ENCODE results near the gene IFITM5. TPM values are rescaled to one million over a fixed set of nuclear protein-coding genes. Genes with fewer than 3 reads are reported as not detected.
A peak's percentile ranks its signal among the peaks of the same experiment; 100 is the strongest.

The IFITM5 gene
- total RNA-seq, 1 experiment from 2014 or later: not detected

- DNase-seq (ENCODE audit: low read depth): no peak
Observed at GRCh38 chr11:295351-296170, 3.8 kb downstream of the IFITM5 start.

- no peak for DNase-seq (ENCODE audit: low read depth)
Observed at GRCh38 chr11:294780-295179, 4.5 kb downstream of the IFITM5 start.

- DNase-seq (ENCODE audit: low read depth): no peak
Observed at GRCh38 chr11:293852-294661, 5.3 kb downstream of the IFITM5 start.

- DNase-seq (ENCODE audit: low read depth): no peak
Observed at GRCh38 chr11:293271-293851, 6.0 kb downstream of the IFITM5 start.

GRCh38 chr11:292211-293121 is 6.9 kb downstream of the IFITM5 start:
- DNase-seq (ENCODE audit: low read depth): no peak

GRCh38 chr11:291281-292210 is 7.8 kb downstream of the IFITM5 start:
- DNase-seq (ENCODE audit: low read depth): no peak

GRCh38 chr11:290621-291231 is 8.6 kb downstream of the IFITM5 start:
- DNase-seq (ENCODE audit: low read depth): no peak

- no peak for DNase-seq (ENCODE audit: low read depth)
Observed at GRCh38 chr11:289712-290620, 9.4 kb downstream of the IFITM5 start.

- DNase-seq (ENCODE audit: low read depth): no peak
Observed at GRCh38 chr11:289398-289711, 10.0 kb downstream of the IFITM5 start.

- peak; percentile 53 for DNase-seq (ENCODE audit: low read depth)
Observed at GRCh38 chr11:288478-289397, 10.6 kb downstream of the IFITM5 start, which contains the start of gene PGGHG. PGGHG (plus strand) TSS chr11:289126; CDS start chr11:289817, 691 bp downstream.

GRCh38 chr11:287821-288477 is 11.4 kb downstream of the IFITM5 start:
- peak; percentile 8 for DNase-seq (ENCODE audit: low read depth)

GRCh38 chr11:286977-287820 is 12.1 kb downstream of the IFITM5 start:
- peak; percentile 6 for DNase-seq (ENCODE audit: low read depth)

GRCh38 chr11:285894-286220 is 13.5 kb downstream of the IFITM5 start:
- no peak for DNase-seq (ENCODE audit: low read depth)

GRCh38 chr11:285021-285893 is 14.1 kb downstream of the IFITM5 start:
- peak; percentile 1 for DNase-seq (ENCODE audit: low read depth)

Measured in Daoy (cell line).